Measurements from ENCODE around the gene CACNG4. TPM values are rescaled to one million over a fixed set of nuclear protein-coding genes. Genes with fewer than 3 reads are reported as not detected.

The CACNG4 gene
- total RNA-seq, 2 donors from 2014 or later: 0.15 to 0.25 TPM

GRCh38 chr17:66976379-66976663, 11.8 kb downstream of the CACNG4 start:
- no peak for DNase-seq
- intact Hi-C loops (cut with DNase I, micrococcal nuclease): no loop called here
- ATAC-seq: no peak

- ATAC-seq: no peak
- no peak for DNase-seq
Measured at GRCh38 chr17:66976781-66977201, 12.3 kb downstream of the CACNG4 start.

GRCh38 chr17:66978514-66979061, 14.1 kb downstream of the CACNG4 start:
- intact Hi-C loops (cut with DNase I, micrococcal nuclease): no loop called here

More at GRCh38 chr17:66976781-66977201, 12.3 kb downstream of the CACNG4 start:
- intact Hi-C loops (cut with DNase I, micrococcal nuclease): no loop called here

GRCh38 chr17:66980896-66981295, 16.4 kb downstream of the CACNG4 start:
- DNase-seq: no peak
- ATAC-seq: no peak
- intact Hi-C loops (cut with DNase I, micrococcal nuclease): no loop called here

More at GRCh38 chr17:66978514-66979061, 14.1 kb downstream of the CACNG4 start:
- ATAC-seq (no peak), DNase-seq (no peak)

GRCh38 chr17:66981983-66982508, 17.5 kb downstream of the CACNG4 start:
- ATAC-seq (no peak), DNase-seq (no peak)
- intact Hi-C loops (cut with DNase I, micrococcal nuclease): no loop called here

- ATAC-seq (no peak), DNase-seq (no peak)
- intact Hi-C loops (cut with DNase I, micrococcal nuclease): no loop called here
Measured at GRCh38 chr17:66983414-66984021, 19.0 kb downstream of the CACNG4 start.

GRCh38 chr17:66984730-66985129, 20.2 kb downstream of the CACNG4 start:
- DNase-seq (no peak), ATAC-seq (no peak)

GRCh38 chr17:66985338-66986237, 21.1 kb downstream of the CACNG4 start:
- ATAC-seq (no peak), DNase-seq (no peak)
- intact Hi-C loops (cut with DNase I, micrococcal nuclease): no loop called here

More at GRCh38 chr17:66984730-66985129, 20.2 kb downstream of the CACNG4 start:
- intact Hi-C loops (cut with DNase I, micrococcal nuclease): no loop called here

GRCh38 chr17:66986659-66987058, 22.2 kb downstream of the CACNG4 start:
- no peak for ATAC-seq
- DNase-seq: no peak
- intact Hi-C loops (cut with DNase I, micrococcal nuclease): no loop called here

- ATAC-seq: no peak
- no peak for DNase-seq
- intact Hi-C loops (cut with DNase I, micrococcal nuclease): no loop called here
Measured at GRCh38 chr17:66987059-66987616, 22.6 kb downstream of the CACNG4 start.

- DNase-seq (no peak), ATAC-seq (no peak)
- intact Hi-C loops (cut with DNase I, micrococcal nuclease): no loop called here
Measured at GRCh38 chr17:66988069-66988798, 23.7 kb downstream of the CACNG4 start.

- no peak for DNase-seq
- ATAC-seq: no peak
- intact Hi-C loops (cut with DNase I, micrococcal nuclease): no loop called here
Measured at GRCh38 chr17:66989076-66989475, 24.6 kb downstream of the CACNG4 start.

GRCh38 chr17:66989579-66989978, 25.1 kb downstream of the CACNG4 start:
- DNase-seq (no peak), ATAC-seq (no peak)
- intact Hi-C loops (cut with DNase I, micrococcal nuclease): no loop called here

GRCh38 chr17:66990047-66990446, 25.5 kb downstream of the CACNG4 start:
- ATAC-seq: no peak
- DNase-seq: no peak
- intact Hi-C loops (cut with DNase I, micrococcal nuclease): no loop called here

- intact Hi-C loops (cut with DNase I, micrococcal nuclease): no loop called here
- no peak for DNase-seq
- no peak for ATAC-seq
Measured at GRCh38 chr17:66992911-66993442, 28.5 kb downstream of the CACNG4 start.

GRCh38 chr17:66994361-66994760, 29.9 kb downstream of the CACNG4 start:
- ATAC-seq: no peak

GRCh38 chr17:66994930-66995535, 30.5 kb downstream of the CACNG4 start:
- ATAC-seq (no peak), DNase-seq (no peak)
- intact Hi-C loops (cut with DNase I, micrococcal nuclease): no loop called here

More at GRCh38 chr17:66994361-66994760, 29.9 kb downstream of the CACNG4 start:
- intact Hi-C loops (cut with DNase I, micrococcal nuclease): no loop called here
- no peak for DNase-seq

GRCh38 chr17:66995944-66996343, 31.4 kb downstream of the CACNG4 start:
- intact Hi-C loops (cut with DNase I, micrococcal nuclease): no loop called here
- ATAC-seq (no peak), DNase-seq (no peak)
